Measurements from ENCODE around the gene HMCN1. TPM values are rescaled to one million over a fixed set of nuclear protein-coding genes. Genes with fewer than 3 reads are reported as not detected.

The HMCN1 gene
- total RNA-seq, 1 donor from 2014 or later: 80.0 TPM

- H3K4me3 Mint-ChIP-seq (ENCODE audit: unreplicated experiment): no peak overlapping the region
- peaks cover 37% of the 10 kb centered on the region for H3K4me1 Mint-ChIP-seq (ENCODE audit: low read depth)
- no peak for DNase-seq (ENCODE audit: low spot score)
- no peaks in the 10 kb centered on the region for H3K27me3 Mint-ChIP-seq (ENCODE audit: low read depth)
- no peak overlapping the region for H3K27ac Mint-ChIP-seq (ENCODE audit: unreplicated experiment)
- H3K36me3 Mint-ChIP-seq (ENCODE audit: low read depth): no peaks in the 10 kb centered on the region
- H3K9me3 Mint-ChIP-seq (ENCODE audit: low read depth): peaks cover 3% of the 10 kb centered on the region
- TF ChIP-seq CTCF (IDR thresholded peaks at IDR 0.05): no peak
Observed at GRCh38 chr1:185957441-185958363, 223.5 kb downstream of the HMCN1 start.

- TF ChIP-seq CTCF (IDR thresholded peaks at IDR 0.05): no peak
- H3K27ac Mint-ChIP-seq (ENCODE audit: unreplicated experiment): peak overlapping the region; percentile 74
- no peaks in the 10 kb centered on the region for H3K36me3 Mint-ChIP-seq (ENCODE audit: low read depth)
- H3K9me3 Mint-ChIP-seq (ENCODE audit: low read depth): peaks cover 3% of the 10 kb centered on the region
- H3K4me3 Mint-ChIP-seq (ENCODE audit: unreplicated experiment): no peak overlapping the region
- DNase-seq (ENCODE audit: low spot score): no peak
- H3K4me1 Mint-ChIP-seq (ENCODE audit: low read depth): peaks cover 52% of the 10 kb centered on the region
- no peaks in the 10 kb centered on the region for H3K27me3 Mint-ChIP-seq (ENCODE audit: low read depth)
Observed at GRCh38 chr1:185960422-185961321, 226.5 kb downstream of the HMCN1 start.

GRCh38 chr1:185961664-185962063 lies 227.5 kb downstream of the HMCN1 start:
- H3K36me3 Mint-ChIP-seq (ENCODE audit: low read depth): no peaks in the 10 kb centered on the region
- no peak for DNase-seq (ENCODE audit: low spot score)
- H3K4me3 Mint-ChIP-seq (ENCODE audit: unreplicated experiment): no peak overlapping the region
- no peaks in the 10 kb centered on the region for H3K27me3 Mint-ChIP-seq (ENCODE audit: low read depth)
- peaks cover 61% of the 10 kb centered on the region for H3K4me1 Mint-ChIP-seq (ENCODE audit: low read depth)
- peaks cover 3% of the 10 kb centered on the region for H3K9me3 Mint-ChIP-seq (ENCODE audit: low read depth)
- TF ChIP-seq CTCF (IDR thresholded peaks at IDR 0.05): no peak
- H3K27ac Mint-ChIP-seq (ENCODE audit: unreplicated experiment): peak overlapping the region; percentile 61

- Mint-ChIP-seq H3K4me1 (ENCODE audit: low read depth) (peaks cover 74% of the 10 kb centered on the region), H3K4me3 (ENCODE audit: unreplicated experiment) (peak overlapping the region; percentile 11), H3K27me3 (ENCODE audit: low read depth) (no peaks in the 10 kb centered on the region), H3K36me3 (ENCODE audit: low read depth) (no peaks in the 10 kb centered on the region), H3K27ac (ENCODE audit: unreplicated experiment) (peak overlapping the region; percentile 93), H3K9me3 (ENCODE audit: low read depth) (peaks cover 3% of the 10 kb centered on the region)
- no peak for DNase-seq (ENCODE audit: low spot score)
- no peak for TF ChIP-seq CTCF (IDR thresholded peaks at IDR 0.05)
Observed at GRCh38 chr1:185964946-185965345, 230.8 kb downstream of the HMCN1 start.

- Mint-ChIP-seq H3K36me3 (ENCODE audit: low read depth) (no peaks in the 10 kb centered on the region), H3K9me3 (ENCODE audit: low read depth) (no peaks in the 10 kb centered on the region), H3K27me3 (ENCODE audit: low read depth) (no peaks in the 10 kb centered on the region), H3K4me1 (ENCODE audit: low read depth) (peaks cover 72% of the 10 kb centered on the region), H3K27ac (ENCODE audit: unreplicated experiment) (peak overlapping the region; percentile 93), H3K4me3 (ENCODE audit: unreplicated experiment) (peak overlapping the region; percentile 21)
- no peak for DNase-seq (ENCODE audit: low spot score)
- no peak for TF ChIP-seq CTCF (IDR thresholded peaks at IDR 0.05)
Observed at GRCh38 chr1:185965870-185966269, 231.7 kb downstream of the HMCN1 start.

All from chondrocyte (in vitro differentiated cells).